ENCODE measurements around the gene ITSN1.
"Not testable (repeated sequence)": the region's sequence is repeated elsewhere in the genome, so short reads cannot be mapped to it uniquely, and the experiment has no call there.

Gene ITSN1

DNA sequence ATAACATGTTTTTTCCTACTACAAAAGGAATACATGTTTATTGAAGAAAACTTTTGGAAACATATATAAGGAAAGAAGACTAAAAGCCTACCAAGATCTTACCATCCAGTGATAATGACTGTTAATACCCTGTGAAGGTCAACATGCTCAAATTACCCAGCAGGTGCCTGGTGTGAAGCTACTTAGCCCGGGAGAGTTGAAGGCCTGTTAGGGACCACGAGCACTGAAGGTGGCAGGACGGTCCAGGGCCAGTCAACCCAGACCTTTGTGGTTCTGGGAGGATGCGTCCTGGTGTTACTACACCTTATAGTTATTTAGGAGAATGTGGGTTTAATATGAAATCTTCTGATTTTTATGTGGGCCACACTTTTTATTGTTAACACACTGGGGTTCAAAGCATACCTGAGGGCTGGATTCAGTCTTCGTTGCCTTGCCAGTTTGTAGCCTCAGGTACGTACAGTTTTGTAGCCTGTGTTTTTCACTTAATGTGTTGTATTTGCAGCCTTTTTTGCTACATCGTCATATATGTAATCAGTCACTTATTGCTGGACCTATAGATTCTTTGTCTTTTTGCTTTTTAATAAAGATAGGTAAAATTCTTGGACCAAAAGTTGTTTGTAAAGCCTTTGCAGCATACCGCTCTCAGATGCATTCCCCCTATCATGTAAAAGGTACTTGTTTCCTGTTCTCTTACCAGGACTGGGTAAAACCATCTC, 9.8 kb downstream of the ITSN1 start:
- DNase-seq = no peak

DNA sequence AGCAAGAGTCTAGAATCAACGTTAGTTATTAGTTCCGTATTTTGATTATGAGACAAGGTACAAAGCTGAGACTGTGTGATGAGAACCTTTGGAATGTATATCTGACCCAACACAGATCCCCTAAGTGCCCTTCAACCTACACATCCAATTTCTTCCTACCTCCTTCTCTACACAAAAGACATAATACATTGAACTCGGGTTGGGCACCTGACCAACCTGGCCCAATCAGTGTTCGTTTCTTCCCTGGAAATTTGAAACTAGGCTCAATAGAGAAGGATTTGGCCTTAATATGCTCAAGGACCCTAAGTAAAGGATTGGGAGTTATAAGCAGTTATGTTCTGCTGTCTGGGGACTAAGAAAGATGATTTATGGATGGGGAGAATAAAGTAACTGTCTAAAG, 12.1 kb downstream of the ITSN1 start:
- DNase-seq = no peak

GRCh38 chr21:33655588-33656221, 13.4 kb downstream of the ITSN1 start:
- peak; percentile 72 for DNase-seq

- DNase-seq = no peak
These were observed 15.0 kb downstream of the ITSN1 start for GRCh38 chr21:33657124-33657820.

- no peak for DNase-seq
These were observed 16.7 kb downstream of the ITSN1 start for GRCh38 chr21:33658919-33659567.

DNA sequence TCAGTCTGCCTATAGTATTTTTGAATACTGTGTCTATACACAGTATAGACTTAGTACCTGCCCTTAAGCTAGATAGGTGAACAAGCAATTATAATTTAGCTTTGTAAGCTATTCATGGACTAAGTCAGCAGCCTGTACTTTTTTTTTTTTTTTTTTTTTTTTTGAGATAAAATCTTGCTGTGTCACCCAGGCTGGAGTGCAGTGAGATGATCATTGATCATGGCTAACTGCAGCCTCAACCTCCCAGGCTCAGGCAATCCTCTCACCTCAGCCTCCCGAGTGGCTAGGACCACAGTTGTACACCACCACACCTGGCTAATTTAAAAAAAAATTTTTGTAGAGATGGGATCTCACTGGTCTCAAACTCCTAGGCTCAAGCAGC, 17.3 kb downstream of the ITSN1 start:
- no peak for DNase-seq

DNA sequence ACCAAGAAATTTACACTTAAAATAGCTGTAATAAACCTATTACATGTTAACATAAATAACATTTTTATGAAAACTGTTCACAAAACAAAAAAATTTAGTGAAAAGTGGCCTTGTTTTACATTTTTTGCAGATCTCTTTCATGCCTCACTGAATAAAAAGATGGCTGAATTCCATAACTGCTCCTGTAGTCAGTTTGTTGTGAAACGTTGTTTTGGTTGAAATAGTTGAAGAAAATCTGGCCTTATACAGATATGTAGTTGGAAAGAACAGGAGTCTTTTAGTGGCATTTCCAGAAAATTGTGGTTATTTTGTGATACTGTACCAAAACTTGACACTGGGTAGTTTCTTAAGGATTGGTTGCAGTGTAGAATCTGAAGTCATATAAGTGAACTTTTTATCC, 18.1 kb downstream of the ITSN1 start:
- no peak for DNase-seq

- no peak for DNase-seq
These were observed 18.8 kb downstream of the ITSN1 start for GRCh38 chr21:33661146-33661545.

DNA sequence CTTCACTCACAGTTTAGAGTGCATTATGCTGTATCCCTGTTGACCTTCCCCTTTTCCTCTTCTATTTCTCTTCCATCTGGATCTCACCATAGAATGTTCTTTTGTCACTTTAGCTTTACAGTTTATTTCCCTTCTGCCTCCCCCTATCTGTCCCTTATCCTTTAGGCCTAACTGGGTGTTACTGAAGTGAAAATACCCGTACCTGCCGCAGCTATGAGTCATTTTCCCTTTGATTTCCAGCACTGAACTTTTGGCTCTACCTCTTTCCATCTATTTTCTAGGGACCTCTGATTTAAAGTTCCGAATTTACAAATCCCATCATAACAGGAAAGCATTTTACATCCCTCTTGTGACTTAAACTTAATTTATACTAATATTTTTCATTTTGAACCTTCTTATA, 19.7 kb downstream of the ITSN1 start:
- DNase-seq = no peak

- no peak for DNase-seq
These were observed 20.9 kb downstream of the ITSN1 start for GRCh38 chr21:33663241-33663640.

DNA sequence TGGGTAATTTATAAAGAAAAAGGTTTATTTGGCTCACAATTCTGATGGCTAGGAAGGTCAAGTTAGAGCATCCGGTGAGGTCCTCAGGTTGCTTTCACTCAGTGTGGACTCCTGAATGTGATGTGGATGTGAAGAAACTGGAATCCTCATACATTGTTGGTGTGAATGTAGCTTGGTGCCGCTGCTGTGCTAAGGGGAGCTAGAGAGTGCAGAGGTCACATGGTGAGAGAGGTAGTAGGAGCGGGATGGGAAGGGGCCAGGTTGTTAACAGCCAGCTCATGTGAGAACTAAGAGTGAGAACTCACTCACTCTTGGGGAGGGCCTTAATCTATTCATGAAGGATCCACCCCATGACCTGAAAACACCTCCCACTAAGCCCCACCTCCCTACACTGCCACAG, 21.8 kb downstream of the ITSN1 start:
- no peak for DNase-seq

DNA sequence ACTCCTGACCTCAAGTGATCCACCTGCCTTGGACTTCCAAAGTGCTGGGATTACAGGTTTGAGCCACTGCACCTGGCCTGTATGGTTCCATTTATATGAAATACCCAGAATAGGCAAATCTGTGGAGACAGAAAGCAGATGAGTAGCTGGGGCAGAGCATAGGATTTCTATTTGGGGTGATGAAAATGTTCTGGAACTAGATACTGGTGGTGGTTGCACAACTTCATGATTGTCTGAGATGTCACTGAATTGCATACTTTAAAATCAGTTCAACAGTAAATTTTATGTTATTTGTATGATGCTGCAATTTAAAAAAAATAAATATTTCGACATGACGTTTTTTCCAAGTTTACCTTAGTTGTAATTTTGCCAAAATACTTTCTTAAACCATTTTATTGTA, 23.9 kb downstream of the ITSN1 start:
- no peak for DNase-seq

GRCh38 chr21:33667636-33668035, 25.3 kb downstream of the ITSN1 start:
- no peak for DNase-seq

DNA sequence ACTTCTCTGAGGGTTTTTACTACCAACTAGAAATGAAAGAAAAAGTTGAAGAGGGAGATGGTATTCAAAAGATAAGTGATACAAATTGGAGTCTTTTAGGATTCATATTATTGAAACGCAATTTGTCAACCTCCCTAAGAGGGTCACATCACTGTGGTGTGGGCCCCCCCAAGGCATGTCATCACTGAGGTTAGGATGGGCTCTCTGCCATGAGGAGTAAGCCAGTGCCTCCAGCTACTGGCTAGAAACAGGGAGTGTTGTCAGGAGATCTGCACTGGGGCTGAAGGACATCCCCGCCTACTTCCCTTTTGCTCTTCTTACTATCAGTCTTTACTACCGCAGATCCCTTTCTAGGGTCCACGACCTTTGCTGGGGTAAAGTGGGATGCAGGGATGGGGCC, 25.9 kb downstream of the ITSN1 start:
- no peak for DNase-seq

GRCh38 chr21:33668620-33669019, 26.3 kb downstream of the ITSN1 start:
- no peak for DNase-seq

GRCh38 chr21:33670076-33670978, 28.0 kb downstream of the ITSN1 start:
- no peak for DNase-seq

- no peak for DNase-seq
These were observed 31.2 kb downstream of the ITSN1 start for GRCh38 chr21:33673473-33673872.

GRCh38 chr21:33674226-33674625, 31.9 kb downstream of the ITSN1 start:
- DNase-seq = no peak

DNA sequence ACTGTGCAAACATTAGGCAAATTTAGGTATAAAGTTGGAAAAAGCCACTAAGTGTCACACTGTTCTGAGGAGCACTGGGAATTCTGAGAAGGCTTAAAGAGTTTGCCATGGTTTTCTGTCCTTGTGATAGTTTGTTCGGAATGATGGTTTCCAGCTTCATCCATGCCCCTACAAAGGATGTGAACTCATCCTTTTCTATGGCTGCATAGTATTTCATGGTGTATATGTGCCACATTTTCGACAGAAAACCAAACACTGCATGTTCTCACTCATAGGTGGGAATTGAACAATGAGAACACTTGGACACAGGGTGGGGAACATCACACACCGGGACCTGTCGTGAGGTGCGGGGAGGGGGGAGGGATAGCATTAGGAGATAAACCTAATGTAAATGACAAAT, 34.4 kb downstream of the ITSN1 start:
- not testable (repeated sequence) for DNase-seq

GRCh38 chr21:33677450-33677849, 35.1 kb downstream of the ITSN1 start:
- DNase-seq = no peak

DNA sequence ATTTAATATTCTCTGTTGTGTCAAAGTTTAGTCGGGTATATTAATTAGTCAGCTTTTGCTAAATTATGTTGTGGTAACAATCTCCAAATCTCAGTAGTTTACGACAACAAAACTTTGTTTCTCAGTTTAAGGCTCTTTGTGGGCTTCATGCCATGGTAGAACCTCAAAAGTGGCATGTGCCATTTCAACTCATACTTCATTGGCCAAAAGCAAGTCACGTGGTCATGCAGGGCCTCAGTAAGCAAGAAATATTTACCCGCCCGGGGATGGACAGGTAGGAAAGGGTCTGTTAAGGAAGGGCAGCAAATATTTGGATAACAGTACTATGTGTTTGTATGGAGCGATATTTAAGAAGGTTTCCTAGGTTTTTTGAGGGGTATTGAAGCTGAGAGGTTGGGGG, 38.6 kb downstream of the ITSN1 start:
- no peak for DNase-seq

GRCh38 chr21:33682992-33683627, 40.8 kb downstream of the ITSN1 start:
- DNase-seq = peak; percentile 17
